Hepatocyte (in vitro differentiated cells): ENCODE data around the gene IREB2.

Source experiments
- EZH2 ChIP-seq: fragments of 200-600 bp; sonication (generic); IDR thresholded peaks from 2 replicates; pipeline ENCODE4 v1.6.1; 2016; ENCODE audit warnings: antibody characterized with exemption, mild to moderate bottlenecking, borderline replicate concordance
- EZH2phosphoT487 ChIP-seq: fragments of 200-600 bp; sonication (generic); IDR thresholded peaks from one replicate; pipeline ENCODE4 v1.6.1; 2018; ENCODE audit warnings: antibody characterized with exemption, mild to moderate bottlenecking, low read depth, moderate library complexity; ENCODE audit not compliant: unreplicated experiment, severe bottlenecking
- TF ChIP-seq, protein P1 (sequence below): fragments of 200-600 bp; sonication (generic); IDR thresholded peaks from 2 replicates; pipeline ENCODE4 v1.5.1; 2016; ENCODE audit warnings: antibody characterized with exemption, mild to moderate bottlenecking; ENCODE audit not compliant: poor library complexity

DNA sequence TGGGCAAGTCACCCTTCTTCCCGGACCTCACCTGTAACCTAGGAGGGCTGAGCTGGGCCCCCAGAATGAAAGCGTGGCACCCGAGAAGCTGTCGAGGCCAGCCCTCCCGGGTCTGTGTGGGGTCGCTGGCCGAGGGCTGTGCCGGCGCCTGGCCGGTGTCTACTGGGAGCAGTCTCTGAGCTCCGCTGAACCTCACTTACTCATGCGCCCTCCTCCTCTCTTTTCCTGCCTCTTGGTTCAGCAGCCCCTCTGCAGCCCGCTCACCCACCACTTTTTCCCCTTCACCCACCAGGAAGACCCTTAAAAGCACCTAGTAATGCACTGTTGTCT lies 69.8 kb downstream of the IREB2 start:
- TF ChIP-seq, protein P1, sequence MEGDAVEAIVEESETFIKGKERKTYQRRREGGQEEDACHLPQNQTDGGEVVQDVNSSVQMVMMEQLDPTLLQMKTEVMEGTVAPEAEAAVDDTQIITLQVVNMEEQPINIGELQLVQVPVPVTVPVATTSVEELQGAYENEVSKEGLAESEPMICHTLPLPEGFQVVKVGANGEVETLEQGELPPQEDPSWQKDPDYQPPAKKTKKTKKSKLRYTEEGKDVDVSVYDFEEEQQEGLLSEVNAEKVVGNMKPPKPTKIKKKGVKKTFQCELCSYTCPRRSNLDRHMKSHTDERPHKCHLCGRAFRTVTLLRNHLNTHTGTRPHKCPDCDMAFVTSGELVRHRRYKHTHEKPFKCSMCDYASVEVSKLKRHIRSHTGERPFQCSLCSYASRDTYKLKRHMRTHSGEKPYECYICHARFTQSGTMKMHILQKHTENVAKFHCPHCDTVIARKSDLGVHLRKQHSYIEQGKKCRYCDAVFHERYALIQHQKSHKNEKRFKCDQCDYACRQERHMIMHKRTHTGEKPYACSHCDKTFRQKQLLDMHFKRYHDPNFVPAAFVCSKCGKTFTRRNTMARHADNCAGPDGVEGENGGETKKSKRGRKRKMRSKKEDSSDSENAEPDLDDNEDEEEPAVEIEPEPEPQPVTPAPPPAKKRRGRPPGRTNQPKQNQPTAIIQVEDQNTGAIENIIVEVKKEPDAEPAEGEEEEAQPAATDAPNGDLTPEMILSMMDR = no peak
- TF ChIP-seq EZH2 (no peak), EZH2phosphoT487 (no peak)
